Measurements from ENCODE around the gene FBXO3.

Gene FBXO3

DNA sequence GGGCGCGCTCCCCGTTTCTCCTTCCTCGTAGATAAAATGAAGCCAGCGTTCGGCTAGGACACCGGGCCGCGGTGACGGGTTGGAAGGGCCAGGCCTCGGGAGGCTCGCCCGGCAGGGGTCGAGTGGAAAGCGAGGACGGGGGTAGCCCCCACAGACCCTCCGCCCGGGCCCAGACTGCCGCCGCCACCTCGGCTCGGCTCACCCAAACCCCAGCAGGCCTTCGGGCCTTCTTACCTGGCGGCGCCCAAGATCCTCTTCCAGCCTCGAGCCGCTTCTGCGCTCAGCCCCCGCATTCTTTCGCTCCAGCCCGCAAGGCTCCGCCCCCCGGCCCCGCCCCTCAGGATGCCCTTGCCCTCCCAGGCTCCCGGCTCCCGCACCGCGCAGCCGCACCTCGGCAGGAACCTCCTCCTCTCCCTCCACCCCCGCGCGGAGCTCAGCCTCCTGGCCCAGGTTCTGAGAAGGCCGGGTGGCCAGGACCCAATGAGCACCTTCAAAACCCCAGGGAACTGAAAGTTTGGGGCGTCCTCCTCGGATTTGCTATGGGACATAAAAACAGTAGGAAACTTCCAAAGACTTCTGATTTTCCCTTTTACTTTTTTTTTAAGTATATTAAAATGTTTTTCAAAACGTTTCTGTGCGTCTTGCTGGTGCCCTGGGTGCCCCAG, 38.0 kb downstream of the FBXO3 start, which contains the start of gene CD59:
Gene CD59 (minus strand): TSS at position 276 of the 665 bp plus-strand sequence. CDS start 13,978 bp downstream, outside the sequence.
- no peak for TF ChIP-seq EZH2phosphoT487 (conservative IDR thresholded peaks at IDR 0.05; ENCODE audit: low read length)
- TF ChIP-seq, protein P1, sequence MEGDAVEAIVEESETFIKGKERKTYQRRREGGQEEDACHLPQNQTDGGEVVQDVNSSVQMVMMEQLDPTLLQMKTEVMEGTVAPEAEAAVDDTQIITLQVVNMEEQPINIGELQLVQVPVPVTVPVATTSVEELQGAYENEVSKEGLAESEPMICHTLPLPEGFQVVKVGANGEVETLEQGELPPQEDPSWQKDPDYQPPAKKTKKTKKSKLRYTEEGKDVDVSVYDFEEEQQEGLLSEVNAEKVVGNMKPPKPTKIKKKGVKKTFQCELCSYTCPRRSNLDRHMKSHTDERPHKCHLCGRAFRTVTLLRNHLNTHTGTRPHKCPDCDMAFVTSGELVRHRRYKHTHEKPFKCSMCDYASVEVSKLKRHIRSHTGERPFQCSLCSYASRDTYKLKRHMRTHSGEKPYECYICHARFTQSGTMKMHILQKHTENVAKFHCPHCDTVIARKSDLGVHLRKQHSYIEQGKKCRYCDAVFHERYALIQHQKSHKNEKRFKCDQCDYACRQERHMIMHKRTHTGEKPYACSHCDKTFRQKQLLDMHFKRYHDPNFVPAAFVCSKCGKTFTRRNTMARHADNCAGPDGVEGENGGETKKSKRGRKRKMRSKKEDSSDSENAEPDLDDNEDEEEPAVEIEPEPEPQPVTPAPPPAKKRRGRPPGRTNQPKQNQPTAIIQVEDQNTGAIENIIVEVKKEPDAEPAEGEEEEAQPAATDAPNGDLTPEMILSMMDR (IDR thresholded peaks at IDR 0.05; ENCODE audit: insufficient read depth, low read length, poor library complexity, severe bottlenecking): no peak
- H3K27ac ChIP-seq (ENCODE audit: low read depth, low read length): no peak within 1 kb of the TSS
- peak within 1 kb of the TSS; percentile 68 for H2AFZ ChIP-seq (ENCODE audit: low read depth, low read length, severe bottlenecking)
- H3K4me2 ChIP-seq (ENCODE audit: low read depth, low read length, poor library complexity, severe bottlenecking): peak within 1 kb of the TSS; percentile 70
- peak within 1 kb of the TSS; percentile 44 for H3K4me3 ChIP-seq (ENCODE audit: insufficient read depth, low read length, poor library complexity, severe bottlenecking)
- H3K9me2 ChIP-seq (replicated peaks; ENCODE audit: insufficient read depth, low read length): no peaks in the 10 kb centered on the region
- H4K20me1 ChIP-seq (ENCODE audit: low read depth, low read length): no peaks in the 10 kb centered on the region
- no peaks in the 10 kb centered on the region for H3K36me3 ChIP-seq (ENCODE audit: low read length)
- H3K79me2 ChIP-seq (ENCODE audit: insufficient read depth, low read length): no peaks in the 10 kb centered on the region
- no peaks in the 10 kb centered on the region for H3K27me3 ChIP-seq (ENCODE audit: low read length)
- H3K9me3 ChIP-seq (ENCODE audit: insufficient read depth, low read length): no peaks in the 10 kb centered on the region
- H3K9ac ChIP-seq (ENCODE audit: low read length): peak within 1 kb of the TSS; percentile 41; the same call in 1 of the 2 replicates
- H3F3A ChIP-seq (ENCODE audit: insufficient read depth): peaks cover 3% of the 10 kb centered on the region; the same call in 1 of the 2 replicates

DNA sequence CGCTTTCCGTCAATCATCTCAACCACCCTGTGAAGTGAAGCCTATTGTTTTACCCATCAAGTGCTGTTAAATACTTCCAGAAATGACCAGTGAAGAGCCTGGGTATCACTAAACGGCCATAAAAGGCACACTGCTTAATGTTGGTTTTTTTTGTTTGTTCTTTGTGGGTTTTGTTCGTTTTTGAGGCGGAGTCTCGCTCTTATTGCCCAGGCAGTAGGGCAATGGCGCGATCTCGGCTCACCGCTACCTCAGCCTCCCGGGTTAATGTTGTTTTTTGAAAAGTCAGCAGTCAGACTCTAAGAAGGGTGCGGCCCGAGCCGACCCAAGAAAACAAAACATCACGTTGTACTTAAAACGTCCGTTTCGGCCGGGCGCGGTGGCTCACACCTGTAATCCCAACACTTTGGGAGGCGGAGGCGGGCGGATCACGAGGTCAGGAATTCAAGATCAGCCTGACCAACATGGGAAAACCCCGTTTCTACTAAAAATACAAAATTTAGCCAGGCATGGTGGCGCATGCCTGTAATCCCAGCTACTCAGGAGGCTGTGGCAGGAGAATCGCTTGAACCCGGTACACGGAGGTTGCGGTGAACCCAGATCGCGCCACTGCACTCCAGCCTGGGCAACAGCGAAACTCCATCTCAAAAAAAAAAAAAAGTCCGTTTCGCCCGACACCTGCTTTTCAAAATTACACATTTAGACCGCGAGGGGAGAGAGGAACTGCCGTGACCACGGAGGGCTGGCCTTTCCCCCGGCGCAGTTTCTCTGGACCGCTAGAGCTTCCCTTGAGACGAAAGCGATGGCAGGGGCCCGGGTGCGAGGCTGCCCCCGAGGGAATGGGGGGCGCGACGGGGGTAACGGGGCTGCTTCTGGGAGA, 38.8 kb downstream of the FBXO3 start:
- H2AFZ ChIP-seq (ENCODE audit: low read depth, low read length, severe bottlenecking): peak overlapping the region; percentile 68
- no peak for TF ChIP-seq EZH2phosphoT487 (conservative IDR thresholded peaks at IDR 0.05; ENCODE audit: low read length)
- TF ChIP-seq, protein P1 (IDR thresholded peaks at IDR 0.05; ENCODE audit: insufficient read depth, low read length, poor library complexity, severe bottlenecking): no peak
- peak overlapping the region; percentile 41; the same call in 1 of the 2 replicates for H3K9ac ChIP-seq (ENCODE audit: low read length)
- no peak overlapping the region for H3K27ac ChIP-seq (ENCODE audit: low read depth, low read length)
- no peaks in the 10 kb centered on the region for H4K20me1 ChIP-seq (ENCODE audit: low read depth, low read length)
- no peaks in the 10 kb centered on the region for H3K36me3 ChIP-seq (ENCODE audit: low read length)
- H3K9me3 ChIP-seq (ENCODE audit: insufficient read depth, low read length): no peaks in the 10 kb centered on the region
- H3K4me2 ChIP-seq (ENCODE audit: low read depth, low read length, poor library complexity, severe bottlenecking): peak overlapping the region; percentile 70
- H3K27me3 ChIP-seq (ENCODE audit: low read length): no peaks in the 10 kb centered on the region
- peak overlapping the region; percentile 44 for H3K4me3 ChIP-seq (ENCODE audit: insufficient read depth, low read length, poor library complexity, severe bottlenecking)
- peaks cover 3% of the 10 kb centered on the region; the same call in 1 of the 2 replicates for H3F3A ChIP-seq (ENCODE audit: insufficient read depth)
- no peaks in the 10 kb centered on the region for H3K9me2 ChIP-seq (replicated peaks; ENCODE audit: insufficient read depth, low read length)
- H3K79me2 ChIP-seq (ENCODE audit: insufficient read depth, low read length): no peaks in the 10 kb centered on the region

DNA sequence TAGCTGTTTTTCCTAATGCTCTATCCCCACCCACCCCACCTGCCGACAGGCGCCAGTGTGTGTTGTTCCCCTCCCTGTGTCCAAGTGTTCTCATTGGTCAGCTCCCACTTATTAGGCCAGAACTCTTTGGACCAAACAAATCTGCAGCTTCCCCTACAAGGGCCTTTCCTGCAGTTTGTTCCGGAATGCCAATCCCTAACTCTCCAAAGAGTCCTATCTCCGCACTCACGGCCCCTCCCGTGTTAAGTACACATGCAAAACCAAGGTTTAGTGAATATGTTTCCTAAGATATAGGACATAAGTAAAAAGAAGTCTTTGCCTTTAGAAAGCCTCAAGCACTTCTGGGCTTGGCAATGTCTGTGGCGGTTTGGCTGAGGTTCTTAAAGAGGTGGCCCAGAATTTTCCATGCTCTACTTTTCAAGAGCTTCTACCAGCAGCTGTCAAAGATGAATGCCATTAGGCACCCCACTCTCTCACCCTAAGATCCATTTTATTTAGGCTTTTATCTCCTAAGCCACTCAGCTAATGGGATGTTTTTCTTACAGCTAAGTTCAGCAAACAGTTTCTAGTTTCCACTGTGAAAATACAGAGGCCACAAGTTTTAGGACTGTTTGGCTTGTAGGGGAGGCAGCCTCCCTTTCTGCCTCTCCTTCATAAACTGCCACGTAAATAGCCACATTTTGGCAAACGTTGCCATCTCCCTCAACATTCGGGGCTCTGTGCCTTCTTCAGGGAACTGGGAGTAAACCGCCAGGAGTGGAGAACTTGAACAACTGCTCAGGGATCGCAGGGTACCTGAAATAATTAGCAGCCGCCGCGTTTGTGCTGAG, 39.7 kb downstream of the FBXO3 start:
- Histone ChIP-seq H3K79me2 (ENCODE audit: insufficient read depth, low read length) (no peaks in the 10 kb centered on the region), H3K27ac (ENCODE audit: low read depth, low read length) (no peak overlapping the region), H3K9me2 (replicated peaks; ENCODE audit: insufficient read depth, low read length) (no peaks in the 10 kb centered on the region), H3K36me3 (ENCODE audit: low read length) (no peaks in the 10 kb centered on the region), H3K4me3 (ENCODE audit: insufficient read depth, low read length, poor library complexity, severe bottlenecking) (peak overlapping the region; percentile 44), H3K4me2 (ENCODE audit: low read depth, low read length, poor library complexity, severe bottlenecking) (peak overlapping the region; percentile 70), H3F3A (ENCODE audit: insufficient read depth) (peaks cover 3% of the 10 kb centered on the region; the same call in 1 of the 2 replicates), H2AFZ (ENCODE audit: low read depth, low read length, severe bottlenecking) (no peak overlapping the region), H4K20me1 (ENCODE audit: low read depth, low read length) (no peaks in the 10 kb centered on the region), H3K9me3 (ENCODE audit: insufficient read depth, low read length) (no peaks in the 10 kb centered on the region), H3K27me3 (ENCODE audit: low read length) (no peaks in the 10 kb centered on the region), H3K9ac (ENCODE audit: low read length) (peak overlapping the region; percentile 41; the same call in 1 of the 2 replicates)
- TF ChIP-seq, protein P1 (IDR thresholded peaks at IDR 0.05; ENCODE audit: insufficient read depth, low read length, poor library complexity, severe bottlenecking): no peak
- TF ChIP-seq EZH2phosphoT487 (conservative IDR thresholded peaks at IDR 0.05; ENCODE audit: low read length): no peak
